Measurements from ENCODE around the gene KCNQ4.

KCNQ4 gene

GRCh38 chr1:40755067-40755466 lies 28.5 kb upstream of the KCNQ4 start:
- no peak for DNase-seq (ENCODE audit: low read depth)

- no peak for DNase-seq (ENCODE audit: low read depth)
These were observed 27.1 kb upstream of the KCNQ4 start for GRCh38 chr1:40756523-40756922.

GRCh38 chr1:40757084-40757483 lies 26.5 kb upstream of the KCNQ4 start:
- DNase-seq (ENCODE audit: low read depth) = no peak

- no peak for DNase-seq (ENCODE audit: low read depth)
These were observed 25.6 kb upstream of the KCNQ4 start for GRCh38 chr1:40758004-40758403.

- DNase-seq (ENCODE audit: low read depth) = no peak
These were observed 24.8 kb upstream of the KCNQ4 start for GRCh38 chr1:40758578-40759343.

- no peak for DNase-seq (ENCODE audit: low read depth)
These were observed 22.6 kb upstream of the KCNQ4 start for GRCh38 chr1:40760984-40761383.

GRCh38 chr1:40762144-40762923 lies 21.3 kb upstream of the KCNQ4 start:
- no peak for DNase-seq (ENCODE audit: low read depth)

GRCh38 chr1:40763742-40764532 lies 19.6 kb upstream of the KCNQ4 start:
- no peak for DNase-seq (ENCODE audit: low read depth)

GRCh38 chr1:40764981-40765380 lies 18.6 kb upstream of the KCNQ4 start:
- no peak for DNase-seq (ENCODE audit: low read depth)

GRCh38 chr1:40766017-40766416 lies 17.6 kb upstream of the KCNQ4 start:
- DNase-seq (ENCODE audit: low read depth) = no peak

GRCh38 chr1:40766560-40766959 lies 17.0 kb upstream of the KCNQ4 start:
- DNase-seq (ENCODE audit: low read depth) = no peak

- DNase-seq (ENCODE audit: low read depth) = no peak
These were observed 15.2 kb upstream of the KCNQ4 start for GRCh38 chr1:40768146-40768990.

- no peak for DNase-seq (ENCODE audit: low read depth)
These were observed 13.8 kb upstream of the KCNQ4 start for GRCh38 chr1:40769815-40770214.

- DNase-seq (ENCODE audit: low read depth) = no peak
These were observed 13.1 kb upstream of the KCNQ4 start for GRCh38 chr1:40770296-40771070.

- no peak for DNase-seq (ENCODE audit: low read depth)
These were observed 11.2 kb upstream of the KCNQ4 start for GRCh38 chr1:40772146-40772955.

GRCh38 chr1:40773748-40774265 lies 9.8 kb upstream of the KCNQ4 start:
- DNase-seq (ENCODE audit: low read depth) = no peak

GRCh38 chr1:40774266-40774998 lies 9.2 kb upstream of the KCNQ4 start:
- DNase-seq (ENCODE audit: low read depth) = peak; percentile 29

- no peak for DNase-seq (ENCODE audit: low read depth)
These were observed 7.1 kb upstream of the KCNQ4 start for GRCh38 chr1:40776236-40777072.
